Panc1 (cell line): ENCODE data around the gene FOXN1. TPM values are rescaled to one million over a fixed set of nuclear protein-coding genes. Genes with fewer than 3 reads are reported as not detected.
A peak's percentile ranks its signal among the peaks of the same experiment; 100 is the strongest.

ENCODE experiments used
- ATAC-seq: fragments of 200-7000 bp; cut with Tn5 transposase; 2 replicates; pipeline ENCODE4 v1.9.1; 2020; ENCODE audit warnings: mild to moderate bottlenecking, moderate library complexity
- BruUV-seq: library from RNA; stranded (reverse); fragments of 400-500 nt; replicated peaks from 2 replicates; lab custom pipeline; 2021; lab: Mats Ljungman, UMichigan
- CTCF ChIA-PET: fragments of 300-600 bp; sonication (Branson Sonifier 250); formaldehyde crosslinking; loops from one replicate; lab custom pipeline; 2022; ENCODE audit warnings: antibody characterized with exemption; lab: Charles Lee
- POLR2A ChIA-PET: fragments of 300-600 bp; sonication (Branson Sonifier 250); formaldehyde crosslinking; loops from one replicate; lab custom pipeline; 2022; ENCODE audit warnings: antibody characterized with exemption; lab: Charles Lee
- DNase-seq: peaks from one replicate; pipeline ENCODE4 v3.0.0-alpha.2; 2010; ENCODE audit warnings: low read depth, low spot score
- H3K27ac ChIP-seq: 2 replicates; pipeline ENCODE4 v1.5.1; 2011; ENCODE audit warnings: mild to moderate bottlenecking, low read length, inconsistent platforms
- H3K27me3 ChIP-seq: fragments of 200-500 bp; sonication (Bioruptor generic); 2 replicates; pipeline ENCODE4 v1.6.0; 2014; ENCODE audit warnings: low read length, inconsistent platforms; ENCODE audit not compliant: control insufficient read depth, insufficient read depth
- H3K36me3 ChIP-seq: fragments of 200-500 bp; sonication (Bioruptor generic); 2 replicates; pipeline ENCODE4 v1.5.1; 2014; ENCODE audit warnings: inconsistent platforms, mild to moderate bottlenecking, low read length, moderate library complexity; ENCODE audit not compliant: control insufficient read depth, insufficient read depth
- H3K4me1 ChIP-seq: 2 replicates; pipeline ENCODE4 v1.5.1; 2011; ENCODE audit warnings: inconsistent platforms, mild to moderate bottlenecking, low read length, moderate library complexity; ENCODE audit not compliant: control insufficient read depth, insufficient read depth
- H3K4me3 ChIP-seq, 2 experiments: 2 replicates each; pipeline ENCODE4 v1.5.1; 2011 to 2012; ENCODE audit warnings: low read depth in 2 of 2, low read length in 2 of 2, mild to moderate bottlenecking in 2 of 2, inconsistent platforms in 1 of 2, moderate library complexity in 1 of 2
- H3K9me3 ChIP-seq: fragments of 200-500 bp; sonication (Bioruptor generic); 2 replicates; pipeline ENCODE4 v1.5.1; 2014; ENCODE audit warnings: low read depth, mild to moderate bottlenecking, inconsistent platforms, low read length, moderate library complexity; ENCODE audit not compliant: control insufficient read depth, insufficient read depth
- POLR2AphosphoS5 ChIP-seq: IDR thresholded peaks from 2 replicates; pipeline ENCODE4 v1.6.1; 2012; ENCODE audit warnings: mild to moderate bottlenecking, low read depth, low read length, moderate library complexity
- REST ChIP-seq, 2 experiments: IDR thresholded peaks; 2 replicates each; pipeline ENCODE4 v1.6.1; 2011 to 2012; ENCODE audit warnings: low read depth in 2 of 2, control low read depth in 1 of 2, low read length in 1 of 2, mild to moderate bottlenecking in 1 of 2, moderate library complexity in 1 of 2; ENCODE audit not compliant: insufficient read depth in 1 of 2
- SIN3A ChIP-seq: IDR thresholded peaks from 2 replicates; pipeline ENCODE4 v1.6.1; 2012; ENCODE audit warnings: low read depth, mild to moderate bottlenecking, low read length, moderate library complexity, borderline replicate concordance; ENCODE audit not compliant: insufficient read depth
- TCF7L2 ChIP-seq: IDR thresholded peaks from 2 replicates; pipeline ENCODE4 v1.6.1; 2011; ENCODE audit warnings: mild to moderate bottlenecking, low read depth, low read length, inconsistent platforms
- in situ Hi-C: cut with HindIII; loops from 2 replicates; pipeline ENCODE4 v1.10.0; 2016; ENCODE audit warnings: low sequenced_read_pairs, low pct_unique_long_range_greater_than_20kb
- intact Hi-C: fragments of 100-400 bp; cut with micrococcal nuclease; formaldehyde crosslinking; loops from one replicate; pipeline ENCODE4 v1.10.0; 2022; ENCODE audit not compliant: unreplicated experiment
- total RNA-seq: library from RNA; stranded (reverse); gene quantifications from one replicate; pipeline ENCODE4 v1.2.1, GENCODE V29; 2021; ENCODE audit not compliant: unreplicated experiment
- TF ChIP-seq, protein P1 (sequence below): fragments of 450-650 bp; IDR thresholded peaks from 2 replicates; pipeline ENCODE4 v1.5.1; 2017; ENCODE audit warnings: mild to moderate bottlenecking

The FOXN1 gene
- total RNA-seq, 1 experiment from 2014 or later: not detected

- peak; percentile 54 for ATAC-seq
- no TSS peak for BruUV-seq
- no peaks in the 10 kb centered on the region for H3K36me3 ChIP-seq
- H3K9me3 ChIP-seq: no peaks in the 10 kb centered on the region
- ChIA-PET POLR2A (no interaction called here), CTCF (interaction anchor here (0.6 kb wide), 1 partner anchor 110 kb away, joined by 3 read pairs; no protein-coding TSS in a partner anchor)
- in situ Hi-C loops: no loop called here
- no peaks in the 10 kb centered on the region for H3K4me1 ChIP-seq
- peaks cover 2% of the 10 kb centered on the region for H3K27me3 ChIP-seq
- DNase-seq: no peak
- intact Hi-C loops: no loop called here
- no peak overlapping the region for H3K4me3 ChIP-seq
- no peak for TF ChIP-seq REST (IDR thresholded peaks at IDR 0.05; ENCODE audit: insufficient read depth in 1 of 2, low read depth in 2 of 2, low read length in 1 of 2)
- TF ChIP-seq SIN3A: no peak
- TF ChIP-seq, protein P1, sequence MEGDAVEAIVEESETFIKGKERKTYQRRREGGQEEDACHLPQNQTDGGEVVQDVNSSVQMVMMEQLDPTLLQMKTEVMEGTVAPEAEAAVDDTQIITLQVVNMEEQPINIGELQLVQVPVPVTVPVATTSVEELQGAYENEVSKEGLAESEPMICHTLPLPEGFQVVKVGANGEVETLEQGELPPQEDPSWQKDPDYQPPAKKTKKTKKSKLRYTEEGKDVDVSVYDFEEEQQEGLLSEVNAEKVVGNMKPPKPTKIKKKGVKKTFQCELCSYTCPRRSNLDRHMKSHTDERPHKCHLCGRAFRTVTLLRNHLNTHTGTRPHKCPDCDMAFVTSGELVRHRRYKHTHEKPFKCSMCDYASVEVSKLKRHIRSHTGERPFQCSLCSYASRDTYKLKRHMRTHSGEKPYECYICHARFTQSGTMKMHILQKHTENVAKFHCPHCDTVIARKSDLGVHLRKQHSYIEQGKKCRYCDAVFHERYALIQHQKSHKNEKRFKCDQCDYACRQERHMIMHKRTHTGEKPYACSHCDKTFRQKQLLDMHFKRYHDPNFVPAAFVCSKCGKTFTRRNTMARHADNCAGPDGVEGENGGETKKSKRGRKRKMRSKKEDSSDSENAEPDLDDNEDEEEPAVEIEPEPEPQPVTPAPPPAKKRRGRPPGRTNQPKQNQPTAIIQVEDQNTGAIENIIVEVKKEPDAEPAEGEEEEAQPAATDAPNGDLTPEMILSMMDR: no peak
- TF ChIP-seq POLR2AphosphoS5: no peak
- TF ChIP-seq TCF7L2: no peak
- no peak overlapping the region for H3K27ac ChIP-seq
Measured at GRCh38 chr17:28501421-28502284, 4.5 kb upstream of the FOXN1 start.

DNA sequence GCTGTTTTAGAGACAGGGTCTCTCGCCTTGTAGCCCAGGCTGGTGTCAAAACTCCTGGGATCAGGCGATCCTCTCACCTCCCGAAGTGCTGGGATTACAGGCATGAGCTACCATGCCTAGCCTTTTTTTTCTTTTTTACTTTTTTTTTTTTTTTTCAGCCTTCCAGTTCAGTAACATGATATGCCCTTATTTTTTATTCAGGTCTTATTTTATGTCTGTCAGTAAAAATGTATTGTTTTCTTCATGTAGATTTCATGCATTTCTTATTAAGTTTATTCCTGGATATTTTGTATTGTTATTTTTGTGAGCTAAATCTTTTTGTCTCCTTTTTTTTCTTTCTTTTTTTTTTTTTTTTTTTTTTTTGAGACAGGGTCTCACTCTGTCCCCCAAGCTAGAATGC, 2.7 kb upstream of the FOXN1 start:
- Histone ChIP-seq H3K9me3 (no peaks in the 10 kb centered on the region), H3K4me1 (no peaks in the 10 kb centered on the region), H3K4me3 (no peak overlapping the region), H3K36me3 (no peaks in the 10 kb centered on the region), H3K27ac (no peak overlapping the region), H3K27me3 (peaks cover 5% of the 10 kb centered on the region)
- DNase-seq (no peak), ATAC-seq (no peak)
- in situ Hi-C loops (no loop called here), intact Hi-C loops (no loop called here)
- ChIA-PET POLR2A (interaction anchor here (0.6 kb wide), 1 partner anchor 75 kb away, joined by 5 read pairs; no protein-coding TSS in a partner anchor), CTCF (interaction anchor here (0.6 to 1.0 kb wide), 2 partner anchors 9 to 213 kb away, joined by 3 to 8 read pairs; no protein-coding TSS in a partner anchor)
- TF ChIP-seq TCF7L2 (no peak), SIN3A (no peak), REST (IDR thresholded peaks at IDR 0.05; ENCODE audit: insufficient read depth in 1 of 2, low read depth in 2 of 2, low read length in 1 of 2) (no peak), POLR2AphosphoS5 (no peak)
- TF ChIP-seq, protein P1: no peak
- no TSS peak for BruUV-seq
